Measurements from ENCODE around the gene SLC9A7. TPM values are rescaled to one million over a fixed set of nuclear protein-coding genes. Genes with fewer than 3 reads are reported as not detected.

Gene SLC9A7
- total and polyA plus RNA-seq, 2 donors from 2014 or later, result 2.4 to 16.1 TPM

DNA sequence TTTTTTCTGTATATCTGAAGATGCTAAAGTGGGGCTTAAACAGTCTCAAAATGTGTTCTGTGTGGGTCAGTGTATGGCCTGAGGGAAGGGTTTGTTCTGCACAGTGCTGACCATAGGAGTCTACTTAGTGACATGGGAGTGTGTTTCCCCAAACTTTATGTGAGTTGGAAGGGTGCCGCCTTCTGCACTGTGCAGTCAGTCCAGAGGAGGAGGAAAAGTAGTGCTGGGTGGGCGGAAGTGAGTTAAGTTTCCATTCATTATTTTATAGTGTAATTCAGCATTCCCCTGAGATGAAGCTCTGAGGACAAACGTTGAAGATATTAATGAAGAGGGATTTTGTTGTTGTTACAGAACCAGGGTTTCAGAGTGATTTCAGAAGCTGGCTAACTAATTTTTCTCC lies 182.5 kb downstream of the SLC9A7 start:
- Histone ChIP-seq H3K9ac (ENCODE audit: low read length in 3 of 3) (no peak overlapping the region), H3K4me1 (ENCODE audit: control insufficient read depth in 2 of 3, insufficient read depth in 2 of 3, low read depth in 1 of 3, low read length in 3 of 3) (no peaks in the 10 kb centered on the region), H3K9me3 (ENCODE audit: control insufficient read depth in 2 of 3, insufficient read depth in 1 of 3, low read length in 3 of 3) (no peaks in the 10 kb centered on the region), H3K27me3 (ENCODE audit: control insufficient read depth, insufficient read depth, low read length) (peaks cover 2% of the 10 kb centered on the region), H3K4me3 (ENCODE audit: low read length in 3 of 3) (peak overlapping the region in 1 of 3 donors; percentile 51), H3K27ac (ENCODE audit: low read depth in 2 of 2, low read length in 2 of 2) (no peak overlapping the region), H3K36me3 (ENCODE audit: control insufficient read depth in 2 of 3, insufficient read depth in 3 of 3, low read length in 3 of 3) (no peaks in the 10 kb centered on the region)
- FAIRE-seq, result no peak
- DNase-seq, result no peak
- TF ChIP-seq, protein P1, sequence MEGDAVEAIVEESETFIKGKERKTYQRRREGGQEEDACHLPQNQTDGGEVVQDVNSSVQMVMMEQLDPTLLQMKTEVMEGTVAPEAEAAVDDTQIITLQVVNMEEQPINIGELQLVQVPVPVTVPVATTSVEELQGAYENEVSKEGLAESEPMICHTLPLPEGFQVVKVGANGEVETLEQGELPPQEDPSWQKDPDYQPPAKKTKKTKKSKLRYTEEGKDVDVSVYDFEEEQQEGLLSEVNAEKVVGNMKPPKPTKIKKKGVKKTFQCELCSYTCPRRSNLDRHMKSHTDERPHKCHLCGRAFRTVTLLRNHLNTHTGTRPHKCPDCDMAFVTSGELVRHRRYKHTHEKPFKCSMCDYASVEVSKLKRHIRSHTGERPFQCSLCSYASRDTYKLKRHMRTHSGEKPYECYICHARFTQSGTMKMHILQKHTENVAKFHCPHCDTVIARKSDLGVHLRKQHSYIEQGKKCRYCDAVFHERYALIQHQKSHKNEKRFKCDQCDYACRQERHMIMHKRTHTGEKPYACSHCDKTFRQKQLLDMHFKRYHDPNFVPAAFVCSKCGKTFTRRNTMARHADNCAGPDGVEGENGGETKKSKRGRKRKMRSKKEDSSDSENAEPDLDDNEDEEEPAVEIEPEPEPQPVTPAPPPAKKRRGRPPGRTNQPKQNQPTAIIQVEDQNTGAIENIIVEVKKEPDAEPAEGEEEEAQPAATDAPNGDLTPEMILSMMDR (IDR thresholded peaks at IDR 0.05; ENCODE audit: borderline replicate concordance, extremely low read depth, insufficient read depth), result no peak
- intact Hi-C loops (cut with DNase I), result no loop called here

DNA sequence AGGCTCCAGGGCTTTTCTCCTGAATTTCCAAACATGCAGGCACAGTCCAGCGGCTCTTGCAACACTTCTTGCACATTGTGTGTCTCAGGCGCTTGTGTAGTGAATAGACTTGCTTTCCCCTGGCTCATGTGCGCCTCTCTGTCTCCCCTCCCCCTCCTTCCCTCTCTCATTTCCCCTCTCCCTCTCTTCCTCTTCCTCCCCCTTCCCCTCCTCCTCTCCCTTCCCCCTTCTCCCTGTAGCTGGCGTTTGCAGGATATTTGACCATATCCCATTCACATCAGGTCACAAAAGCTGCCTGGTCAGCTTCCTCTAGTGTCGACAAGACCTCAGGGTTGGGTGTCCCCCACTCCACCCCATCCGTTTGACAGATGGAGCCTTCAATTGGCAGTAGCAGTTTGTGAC lies 182.9 kb downstream of the SLC9A7 start:
- intact Hi-C loops (cut with DNase I), result no loop called here
- peak in 1 of 5 donors; percentile 7 for DNase-seq
- peak overlapping the region; percentile 1 to 59 (median 51) for H3K4me3 ChIP-seq (ENCODE audit: low read length in 3 of 3)
- H3K36me3 ChIP-seq (ENCODE audit: control insufficient read depth in 2 of 3, insufficient read depth in 3 of 3, low read length in 3 of 3), result no peaks in the 10 kb centered on the region
- no peak for FAIRE-seq
- no peak overlapping the region for H3K9ac ChIP-seq (ENCODE audit: low read length in 3 of 3)
- H3K27me3 ChIP-seq (ENCODE audit: control insufficient read depth, insufficient read depth, low read length), result peaks cover 2% of the 10 kb centered on the region
- H3K4me1 ChIP-seq (ENCODE audit: control insufficient read depth in 2 of 3, insufficient read depth in 2 of 3, low read depth in 1 of 3, low read length in 3 of 3), result no peaks in the 10 kb centered on the region
- no peak overlapping the region for H3K27ac ChIP-seq (ENCODE audit: low read depth in 2 of 2, low read length in 2 of 2)
- TF ChIP-seq, protein P1 (IDR thresholded peaks at IDR 0.05; ENCODE audit: borderline replicate concordance, extremely low read depth, insufficient read depth), result no peak
- H3K9me3 ChIP-seq (ENCODE audit: control insufficient read depth in 2 of 3, insufficient read depth in 1 of 3, low read length in 3 of 3), result no peaks in the 10 kb centered on the region

DNA sequence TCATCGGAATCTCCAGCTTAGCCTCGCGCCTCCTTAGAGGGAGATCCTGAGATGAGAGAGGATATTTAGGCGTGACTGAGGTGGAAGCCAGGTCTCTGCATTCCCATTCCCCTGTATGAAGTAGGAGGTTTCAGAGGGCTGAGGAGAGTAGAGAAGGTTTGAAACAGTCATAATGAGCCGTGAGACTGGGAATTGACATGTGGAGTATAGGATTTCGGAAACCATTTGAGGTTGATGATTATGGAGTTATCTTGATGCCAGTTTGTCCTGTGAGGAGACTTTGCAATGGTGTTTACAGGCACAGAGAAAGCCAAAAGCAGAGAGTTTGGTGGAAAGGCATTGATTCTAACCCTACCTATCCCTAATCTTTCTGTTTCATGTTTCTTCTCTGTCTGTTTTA lies 183.3 kb downstream of the SLC9A7 start:
- Histone ChIP-seq H3K9me3 (ENCODE audit: control insufficient read depth in 2 of 3, insufficient read depth in 1 of 3, low read length in 3 of 3) (no peaks in the 10 kb centered on the region), H3K36me3 (ENCODE audit: control insufficient read depth in 2 of 3, insufficient read depth in 3 of 3, low read length in 3 of 3) (no peaks in the 10 kb centered on the region), H3K4me1 (ENCODE audit: control insufficient read depth in 2 of 3, insufficient read depth in 2 of 3, low read depth in 1 of 3, low read length in 3 of 3) (no peaks in the 10 kb centered on the region), H3K4me3 (ENCODE audit: low read length in 3 of 3) (peak overlapping the region; percentile 1 to 59 (median 51)), H3K9ac (ENCODE audit: low read length in 3 of 3) (no peak overlapping the region), H3K27me3 (ENCODE audit: control insufficient read depth, insufficient read depth, low read length) (peaks cover 2% of the 10 kb centered on the region), H3K27ac (ENCODE audit: low read depth in 2 of 2, low read length in 2 of 2) (no peak overlapping the region)
- FAIRE-seq, result no peak
- DNase-seq, result peak in 1 of 5 donors; percentile 3
- TF ChIP-seq, protein P1 (IDR thresholded peaks at IDR 0.05; ENCODE audit: borderline replicate concordance, extremely low read depth, insufficient read depth), result no peak
- intact Hi-C loops (cut with DNase I), result no loop called here
